ENCODE measurements around the gene GARNL3.

Gene GARNL3

GRCh38 chr9:127314911-127315310, 50.3 kb downstream of the GARNL3 start:
- DNase-seq (ENCODE audit: extremely low read depth, insufficient read length) = no peak
- TF ChIP-seq CTCF (IDR thresholded peaks at IDR 0.05; ENCODE audit: insufficient read depth, low read length, poor library complexity, severe bottlenecking) = no peak
- Histone ChIP-seq H3K36me3 (ENCODE audit: control insufficient read depth, insufficient read depth, low read length) (no peaks in the 10 kb centered on the region), H3K27me3 (replicated peaks; ENCODE audit: control insufficient read depth, insufficient read depth, low read length) (no peaks in the 10 kb centered on the region), H3K4me3 (replicated peaks; ENCODE audit: low read depth, low read length) (no peak overlapping the region)

GRCh38 chr9:127316586-127317323, 52.2 kb downstream of the GARNL3 start:
- H3K36me3 ChIP-seq (ENCODE audit: control insufficient read depth, insufficient read depth, low read length) = no peaks in the 10 kb centered on the region
- no peak for TF ChIP-seq CTCF (IDR thresholded peaks at IDR 0.05; ENCODE audit: insufficient read depth, low read length, poor library complexity, severe bottlenecking)
- DNase-seq (ENCODE audit: extremely low read depth, insufficient read length) = peak; percentile 9
- H3K27me3 ChIP-seq (replicated peaks; ENCODE audit: control insufficient read depth, insufficient read depth, low read length) = no peaks in the 10 kb centered on the region
- no peak overlapping the region for H3K4me3 ChIP-seq (replicated peaks; ENCODE audit: low read depth, low read length)

- no peak for TF ChIP-seq CTCF (IDR thresholded peaks at IDR 0.05; ENCODE audit: insufficient read depth, low read length, poor library complexity, severe bottlenecking)
- DNase-seq (ENCODE audit: extremely low read depth, insufficient read length) = no peak
- H3K4me3 ChIP-seq (replicated peaks; ENCODE audit: low read depth, low read length) = no peak overlapping the region
- H3K27me3 ChIP-seq (replicated peaks; ENCODE audit: control insufficient read depth, insufficient read depth, low read length) = no peaks in the 10 kb centered on the region
- no peaks in the 10 kb centered on the region for H3K36me3 ChIP-seq (ENCODE audit: control insufficient read depth, insufficient read depth, low read length)
These were observed 54.1 kb downstream of the GARNL3 start for GRCh38 chr9:127318651-127319167.

GRCh38 chr9:127319366-127320114, 55.0 kb downstream of the GARNL3 start:
- Histone ChIP-seq H3K36me3 (ENCODE audit: control insufficient read depth, insufficient read depth, low read length) (no peaks in the 10 kb centered on the region), H3K27me3 (replicated peaks; ENCODE audit: control insufficient read depth, insufficient read depth, low read length) (no peaks in the 10 kb centered on the region), H3K4me3 (replicated peaks; ENCODE audit: low read depth, low read length) (no peak overlapping the region; the same call in 1 of the 2 replicates)
- peak; percentile 20 for DNase-seq (ENCODE audit: extremely low read depth, insufficient read length)
- no peak for TF ChIP-seq CTCF (IDR thresholded peaks at IDR 0.05; ENCODE audit: insufficient read depth, low read length, poor library complexity, severe bottlenecking)

- Histone ChIP-seq H3K27me3 (replicated peaks; ENCODE audit: control insufficient read depth, insufficient read depth, low read length) (no peaks in the 10 kb centered on the region), H3K4me3 (replicated peaks; ENCODE audit: low read depth, low read length) (no peak overlapping the region), H3K36me3 (ENCODE audit: control insufficient read depth, insufficient read depth, low read length) (no peaks in the 10 kb centered on the region)
- no peak for DNase-seq (ENCODE audit: extremely low read depth, insufficient read length)
- no peak for TF ChIP-seq CTCF (IDR thresholded peaks at IDR 0.05; ENCODE audit: insufficient read depth, low read length, poor library complexity, severe bottlenecking)
These were observed 55.5 kb downstream of the GARNL3 start for GRCh38 chr9:127320115-127320378.
